MG63 (cell line): Measurements from ENCODE around the gene CRB3. TPM values are rescaled to one million over a fixed set of nuclear protein-coding genes. Genes with fewer than 3 reads are reported as not detected.

Experiments
- DNase-seq: peaks from one replicate; pipeline ENCODE4 v3.0.0-alpha.2; 2020
- H3K27me3 ChIP-seq: fragments of 250-450 bp; sonication (Bioruptor Pico); 2 replicates; pipeline ENCODE4 v1.5.1; 2020; ENCODE audit warnings: mild to moderate bottlenecking, moderate library complexity
- H3K36me3 ChIP-seq: fragments of 250-450 bp; sonication (Bioruptor Pico); 2 replicates; pipeline ENCODE4 v1.5.1; 2020; ENCODE audit warnings: mild to moderate bottlenecking, moderate library complexity
- H3K4me3 ChIP-seq: fragments of 250-450 bp; sonication (Bioruptor Pico); 2 replicates; pipeline ENCODE4 v1.5.1; 2020; ENCODE audit warnings: mild to moderate bottlenecking, moderate library complexity
- H3K9me3 ChIP-seq: fragments of 250-450 bp; sonication (Bioruptor Pico); 2 replicates; pipeline ENCODE4 v1.5.1; 2020; ENCODE audit warnings: mild to moderate bottlenecking, moderate library complexity
- total RNA-seq: library from RNA; depleted of rRNA; stranded (reverse); fragments of >200 nt; shearing (Covaris generic); gene quantifications from 2 replicates; pipeline ENCODE4 v1.2.3, GENCODE V29; 2014; ENCODE audit warnings: low replicate concordance; rRNA removed

Gene CRB3
- not detected in 2 replicates for total RNA-seq

GRCh38 chr19:6464070-6464873 lies at the start of gene CRB3:
TSS of gene CRB3 (plus strand) at chr19:6464271. CDS start at chr19:6464702, 431 bp downstream.
- H3K27me3 ChIP-seq, result no peaks in the 10 kb centered on the region
- H3K4me3 ChIP-seq, result no peak within 1 kb of the TSS
- DNase-seq, result no peak
- H3K36me3 ChIP-seq, result no peaks in the 10 kb centered on the region
- no peaks in the 10 kb centered on the region for H3K9me3 ChIP-seq

DNA sequence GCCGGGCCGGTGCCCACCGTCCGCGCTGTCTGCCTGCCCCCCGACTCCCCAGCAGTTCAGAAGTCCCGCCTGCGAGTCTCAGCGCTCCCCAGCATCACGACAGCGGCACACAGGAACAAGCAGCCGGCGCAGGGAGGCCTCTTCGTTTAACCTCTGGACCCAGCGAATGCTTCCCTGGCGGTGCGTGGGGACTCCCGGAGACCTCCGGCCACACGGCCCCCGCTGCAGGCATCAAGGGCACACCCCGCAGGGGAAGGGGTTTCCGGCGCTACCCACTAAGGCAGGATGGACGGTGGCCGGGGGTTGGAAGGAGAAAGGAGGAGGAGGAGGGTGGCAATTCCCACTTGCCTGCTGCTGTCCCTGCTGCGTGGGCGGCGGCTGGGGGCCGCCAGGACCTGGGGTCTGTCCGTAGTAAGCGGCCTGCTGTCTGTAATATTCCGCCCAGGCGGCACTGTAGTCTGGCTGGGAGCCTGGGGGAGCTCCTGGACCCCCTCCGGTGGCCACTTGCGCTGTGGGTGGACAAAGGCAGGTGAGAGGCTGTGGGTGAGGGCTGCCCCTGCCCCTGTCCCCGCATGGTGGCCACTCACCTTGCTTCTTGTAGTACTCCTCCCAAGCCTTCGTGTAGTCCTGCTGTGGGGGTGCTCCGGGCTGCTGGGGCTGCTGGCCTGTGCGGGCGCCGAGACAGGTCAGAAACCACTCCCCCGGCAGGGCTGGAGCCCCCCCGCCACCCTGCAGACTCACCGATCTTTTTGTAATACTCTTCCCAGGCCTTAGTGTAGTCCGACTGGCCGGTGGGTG lies 49.1 kb upstream of the CRB3 start:
- H3K36me3 ChIP-seq, result peaks cover 26% of the 10 kb centered on the region
- H3K27me3 ChIP-seq, result no peaks in the 10 kb centered on the region
- DNase-seq, result no peak
- no peaks in the 10 kb centered on the region for H3K9me3 ChIP-seq
- no peak overlapping the region for H3K4me3 ChIP-seq

DNA sequence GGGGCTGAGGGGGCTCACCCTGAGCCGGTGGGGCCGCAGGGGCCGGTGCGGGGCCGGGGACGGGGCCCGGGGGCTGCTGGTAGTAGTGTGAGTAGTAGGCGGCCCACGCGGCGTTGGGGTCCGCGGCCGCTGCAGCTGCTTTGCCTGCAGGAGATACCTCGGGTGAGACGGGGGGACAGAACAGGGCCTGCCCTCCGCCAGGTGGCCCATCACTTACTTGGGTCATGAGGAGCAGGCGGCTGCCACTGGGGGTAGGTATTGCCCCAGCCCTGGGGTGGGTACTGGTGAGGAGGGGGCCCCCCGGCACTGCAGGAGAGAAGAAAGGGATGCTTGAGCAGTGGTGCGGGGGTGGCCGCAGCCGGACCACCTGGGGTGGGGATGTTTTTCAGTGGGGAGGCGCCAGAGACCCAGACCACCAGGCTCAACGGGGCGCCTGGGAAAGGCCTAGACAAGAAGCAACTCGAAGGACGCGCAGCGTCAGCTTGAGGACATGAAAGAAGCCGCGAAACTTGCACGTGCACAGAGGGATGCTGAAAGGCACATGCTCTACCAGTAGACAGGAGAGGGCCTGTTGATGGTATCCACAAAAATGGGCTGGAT lies 48.4 kb upstream of the CRB3 start:
- Histone ChIP-seq H3K27me3 (no peaks in the 10 kb centered on the region), H3K9me3 (no peaks in the 10 kb centered on the region), H3K4me3 (no peak overlapping the region), H3K36me3 (peaks cover 31% of the 10 kb centered on the region)
- no peak for DNase-seq

- Histone ChIP-seq H3K36me3 (peaks cover 35% of the 10 kb centered on the region), H3K4me3 (no peak overlapping the region), H3K9me3 (no peaks in the 10 kb centered on the region), H3K27me3 (no peaks in the 10 kb centered on the region)
- DNase-seq, result no peak
These were observed 47.2 kb upstream of the CRB3 start for GRCh38 chr19:6416658-6417405.

DNA sequence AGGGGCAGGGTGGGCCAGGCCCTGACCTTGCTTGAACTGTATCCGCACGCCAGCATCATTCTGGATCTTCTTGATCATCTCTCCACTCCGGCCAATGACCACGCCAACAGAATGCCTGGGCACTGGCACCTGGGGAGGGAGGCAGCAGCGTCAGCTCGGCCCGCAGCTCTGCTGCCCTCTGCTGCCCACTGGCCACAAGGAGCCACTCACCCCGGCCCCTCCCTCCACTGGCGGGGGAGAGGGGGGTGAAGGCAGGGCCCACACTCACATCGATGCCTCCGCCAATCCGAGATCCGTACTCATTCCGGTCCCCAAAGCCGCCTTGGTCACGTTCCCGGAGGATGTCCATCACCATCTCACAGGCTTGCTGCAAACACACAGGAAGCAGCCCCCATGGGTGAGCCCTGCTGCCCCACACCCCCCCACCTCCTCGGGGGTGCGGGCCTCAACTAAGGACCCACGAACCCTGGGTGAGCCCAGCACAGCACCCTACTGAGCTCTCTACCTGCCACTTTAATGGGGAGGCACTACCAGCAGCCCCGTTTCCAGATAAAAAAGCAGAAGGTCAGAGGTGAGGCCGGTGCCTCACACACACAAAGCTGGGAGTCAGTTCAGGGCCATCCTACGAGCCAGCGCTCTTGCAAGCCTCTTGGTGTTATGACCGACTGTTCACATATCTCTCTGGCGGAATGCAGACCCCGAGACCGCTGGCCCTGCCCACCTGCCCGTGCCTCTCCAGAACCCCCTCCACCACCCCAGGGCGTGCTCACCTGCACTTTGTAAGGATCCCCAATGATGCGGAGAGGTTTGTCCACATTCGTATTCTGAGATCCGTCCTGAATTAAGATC lies 46.1 kb upstream of the CRB3 start:
- peaks cover 42% of the 10 kb centered on the region for H3K36me3 ChIP-seq
- H3K27me3 ChIP-seq, result no peaks in the 10 kb centered on the region
- no peak for DNase-seq
- no peak overlapping the region for H3K4me3 ChIP-seq
- no peaks in the 10 kb centered on the region for H3K9me3 ChIP-seq

DNA sequence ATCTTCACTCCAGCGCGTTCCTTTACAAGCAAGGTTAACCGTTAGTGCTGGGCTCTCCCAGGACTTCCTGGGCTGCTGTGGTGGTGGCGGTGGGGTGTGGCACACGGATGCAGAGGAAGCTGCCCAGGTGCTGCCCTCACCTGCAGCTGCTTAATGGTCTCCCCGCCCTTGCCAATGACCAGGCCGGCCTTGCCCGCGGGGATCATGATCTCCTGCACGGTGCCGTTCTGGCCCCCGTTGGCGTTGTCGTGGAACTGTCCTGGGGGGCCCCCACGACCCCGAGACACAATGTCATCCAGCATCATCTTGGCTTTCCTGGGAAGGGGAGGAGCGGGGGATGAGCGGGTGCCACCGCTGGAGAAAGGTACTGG lies 45.5 kb upstream of the CRB3 start:
- Histone ChIP-seq H3K36me3 (peaks cover 42% of the 10 kb centered on the region), H3K4me3 (no peak overlapping the region), H3K27me3 (no peaks in the 10 kb centered on the region), H3K9me3 (no peaks in the 10 kb centered on the region)
- no peak for DNase-seq

GRCh38 chr19:6421075-6422014 lies 42.7 kb upstream of the CRB3 start:
- no peak for DNase-seq
- 0 out of 2 replicates have a peak, but pooled peaks cover 3% of the 10 kb centered on the region for H3K9me3 ChIP-seq
- H3K4me3 ChIP-seq, result no peak overlapping the region
- H3K36me3 ChIP-seq, result peaks cover 37% of the 10 kb centered on the region
- H3K27me3 ChIP-seq, result no peaks in the 10 kb centered on the region

DNA sequence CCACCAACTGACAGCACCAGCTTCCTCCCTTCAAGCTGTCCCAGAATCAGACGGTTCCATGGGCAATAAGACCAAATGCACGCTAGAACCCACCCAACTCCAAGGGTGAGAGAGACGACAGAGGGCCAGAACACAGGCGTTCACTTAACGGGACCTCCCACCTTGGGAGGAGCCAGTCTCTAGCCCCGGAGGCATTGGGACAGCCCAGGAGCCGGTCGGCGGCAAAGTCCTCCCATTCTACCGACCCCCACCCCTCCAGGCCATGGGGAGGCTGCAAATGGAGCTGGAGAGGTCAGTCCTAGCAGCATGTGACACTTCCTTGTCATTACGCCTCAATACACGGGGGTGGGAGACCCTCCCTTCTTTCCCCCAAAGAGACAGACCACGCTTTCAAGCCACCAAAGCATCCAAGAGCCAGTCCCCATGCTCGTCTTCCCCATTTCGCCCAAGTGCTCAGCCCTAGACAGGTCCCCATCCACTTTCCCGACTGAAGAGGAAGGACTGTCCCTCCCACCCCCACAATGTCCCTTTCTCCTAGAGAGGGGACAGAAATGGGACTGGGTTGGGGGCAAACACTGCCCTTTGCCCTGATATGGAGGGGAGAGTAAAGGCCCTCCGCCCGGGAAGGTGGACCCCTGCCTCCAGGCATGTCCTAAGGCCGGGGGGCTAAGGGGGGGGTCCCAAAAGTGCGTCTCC lies 40.4 kb upstream of the CRB3 start:
- Histone ChIP-seq H3K27me3 (no peaks in the 10 kb centered on the region), H3K36me3 (peaks cover 21% of the 10 kb centered on the region), H3K9me3 (0 out of 2 replicates have a peak, but pooled peaks cover 3% of the 10 kb centered on the region), H3K4me3 (peak overlapping the region; percentile 68)
- peak; percentile 37 for DNase-seq

DNA sequence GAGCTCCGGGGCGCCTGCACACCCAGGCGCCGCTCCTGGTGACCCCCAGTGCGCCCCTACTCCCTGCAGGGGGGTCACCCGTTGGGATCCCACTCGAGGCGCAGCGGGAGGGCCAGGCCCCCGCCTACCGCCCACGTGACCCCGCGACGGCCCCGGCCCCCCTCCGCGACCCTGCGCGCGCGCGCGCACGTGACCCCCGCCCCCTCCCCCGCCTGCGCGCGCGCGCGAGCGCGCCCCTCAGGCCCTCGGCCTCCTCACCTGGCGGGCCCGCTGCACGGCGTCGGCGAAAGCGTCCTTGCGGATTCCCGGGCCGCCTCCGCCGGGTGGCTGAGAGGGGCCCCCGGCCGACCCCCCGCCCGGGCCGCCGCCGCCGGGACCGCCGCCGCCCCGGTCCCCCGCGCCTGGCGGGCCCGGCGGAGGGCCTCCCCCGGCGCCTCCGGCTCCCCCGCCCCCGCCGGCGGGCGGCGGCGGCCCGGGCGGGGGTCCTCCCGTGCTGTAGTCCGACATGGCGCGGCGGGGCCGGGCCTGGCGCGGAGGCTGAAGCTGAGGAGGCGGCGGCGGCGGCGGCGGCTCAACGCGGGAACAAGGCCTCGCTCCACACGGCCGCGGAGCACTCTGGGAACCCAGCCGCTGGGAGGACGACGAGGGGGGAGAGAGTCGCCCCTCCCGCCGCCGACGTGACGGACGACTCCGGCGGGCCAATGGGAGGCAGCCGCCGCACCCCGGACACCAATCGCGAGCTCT lies 39.7 kb upstream of the CRB3 start, which contains the start of gene KHSRP:
TSS of gene KHSRP (minus strand) at position 617 of the 744 bp plus-strand sequence. CDS start at position 507, 110 bp downstream.
- H3K4me3 ChIP-seq, result peak within 1 kb of the TSS; percentile 68
- peaks cover 21% of the 10 kb centered on the region for H3K36me3 ChIP-seq
- peak; percentile 13 for DNase-seq
- H3K9me3 ChIP-seq, result 0 out of 2 replicates have a peak, but pooled peaks cover 3% of the 10 kb centered on the region
- no peaks in the 10 kb centered on the region for H3K27me3 ChIP-seq

- DNase-seq, result peak; percentile 98
These were observed 38.9 kb upstream of the CRB3 start for GRCh38 chr19:6424939-6425731.

GRCh38 chr19:6425732-6426620 lies 38.1 kb upstream of the CRB3 start:
- Histone ChIP-seq H3K9me3 (0 out of 2 replicates have a peak, but pooled peaks cover 3% of the 10 kb centered on the region), H3K4me3 (0 out of 2 replicates have a peak overlapping the region, but pooled peaks have one; percentile 4)
- no peak for DNase-seq

More at GRCh38 chr19:6424939-6425731, 38.9 kb upstream of the CRB3 start:
- Histone ChIP-seq H3K4me3 (peak overlapping the region; percentile 30; the same call in 1 of the 2 replicates), H3K9me3 (0 out of 2 replicates have a peak, but pooled peaks cover 3% of the 10 kb centered on the region), H3K27me3 (no peaks in the 10 kb centered on the region), H3K36me3 (peaks cover 15% of the 10 kb centered on the region)

DNA sequence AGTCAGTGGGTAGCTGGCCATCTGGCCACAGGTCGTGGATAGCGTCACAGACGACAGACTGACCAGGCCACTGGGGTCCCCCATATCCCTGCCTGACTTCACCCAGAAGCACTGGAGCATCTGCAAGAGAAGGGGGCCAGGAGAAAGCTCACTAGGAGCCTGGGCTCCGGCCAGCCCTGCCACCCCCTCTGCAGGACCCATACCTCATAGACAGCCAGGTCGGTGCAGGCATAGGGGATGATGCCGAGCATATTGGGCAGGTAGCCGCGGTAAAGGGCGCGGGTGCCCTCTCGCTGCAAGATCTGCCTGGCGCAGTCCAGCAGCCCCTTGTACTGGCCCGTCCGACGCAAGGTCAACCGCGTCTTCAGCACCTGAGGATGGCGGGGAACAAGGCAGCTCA lies 36.9 kb upstream of the CRB3 start:
- Histone ChIP-seq H3K4me3 (no peak overlapping the region), H3K36me3 (peaks cover 4% of the 10 kb centered on the region), H3K9me3 (0 out of 2 replicates have a peak, but pooled peaks cover 3% of the 10 kb centered on the region), H3K27me3 (no peaks in the 10 kb centered on the region)
- no peak for DNase-seq

More at GRCh38 chr19:6425732-6426620, 38.1 kb upstream of the CRB3 start:
- no peaks in the 10 kb centered on the region for H3K27me3 ChIP-seq
- H3K36me3 ChIP-seq, result peaks cover 10% of the 10 kb centered on the region
